GM21390 (cell line): ENCODE results near the gene TACC2.
"Not testable (repeated sequence)": the region's sequence is repeated elsewhere in the genome, so short reads cannot be mapped to it uniquely, and the experiment has no call there.

ENCODE experiments used
- ATAC-seq: cut with Tn5 transposase; IDR thresholded peaks from one replicate; pipeline ENCODE4 v1.9.1; 2021; ENCODE audit not compliant: unreplicated experiment

Gene TACC2

DNA sequence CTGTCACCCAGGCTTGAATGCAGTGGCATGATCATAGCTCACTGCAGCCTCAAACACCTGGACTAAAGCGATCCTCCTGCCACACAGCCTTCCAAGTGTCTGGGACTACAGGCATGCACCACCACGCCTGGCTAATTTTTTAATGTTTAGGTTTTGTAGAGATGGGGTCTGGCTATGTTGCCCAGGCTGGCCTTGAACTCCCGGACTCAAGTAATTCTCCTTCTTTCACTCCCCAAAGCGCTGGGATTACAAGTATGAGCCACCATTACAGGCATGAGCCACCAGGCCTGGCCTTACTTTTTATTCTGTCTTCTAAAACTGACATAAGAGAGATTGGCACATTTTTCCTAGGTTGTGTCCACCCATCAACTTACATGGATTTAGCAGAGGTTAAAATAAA, 33.3 kb downstream of the TACC2 start:
- ATAC-seq, result no peak

DNA sequence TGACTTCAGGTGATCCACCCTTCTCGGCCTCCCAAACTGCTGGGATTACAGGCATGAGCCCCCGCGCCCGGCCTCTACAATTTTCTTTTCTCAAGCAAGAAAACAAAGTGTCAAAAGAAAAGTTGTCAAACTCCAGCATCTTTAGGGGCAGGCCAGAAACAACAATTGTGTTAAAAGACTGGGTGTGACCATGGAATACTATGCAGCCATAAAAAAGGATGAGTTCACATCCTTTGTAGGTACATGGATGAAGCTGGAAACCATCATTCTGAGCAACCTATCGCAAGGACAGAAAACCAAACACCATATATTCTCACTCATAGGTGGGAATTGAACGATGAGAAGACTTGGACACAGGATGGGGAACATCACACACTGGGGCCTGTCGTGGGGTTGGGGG, 34.3 kb downstream of the TACC2 start:
- ATAC-seq, result not testable (repeated sequence)

DNA sequence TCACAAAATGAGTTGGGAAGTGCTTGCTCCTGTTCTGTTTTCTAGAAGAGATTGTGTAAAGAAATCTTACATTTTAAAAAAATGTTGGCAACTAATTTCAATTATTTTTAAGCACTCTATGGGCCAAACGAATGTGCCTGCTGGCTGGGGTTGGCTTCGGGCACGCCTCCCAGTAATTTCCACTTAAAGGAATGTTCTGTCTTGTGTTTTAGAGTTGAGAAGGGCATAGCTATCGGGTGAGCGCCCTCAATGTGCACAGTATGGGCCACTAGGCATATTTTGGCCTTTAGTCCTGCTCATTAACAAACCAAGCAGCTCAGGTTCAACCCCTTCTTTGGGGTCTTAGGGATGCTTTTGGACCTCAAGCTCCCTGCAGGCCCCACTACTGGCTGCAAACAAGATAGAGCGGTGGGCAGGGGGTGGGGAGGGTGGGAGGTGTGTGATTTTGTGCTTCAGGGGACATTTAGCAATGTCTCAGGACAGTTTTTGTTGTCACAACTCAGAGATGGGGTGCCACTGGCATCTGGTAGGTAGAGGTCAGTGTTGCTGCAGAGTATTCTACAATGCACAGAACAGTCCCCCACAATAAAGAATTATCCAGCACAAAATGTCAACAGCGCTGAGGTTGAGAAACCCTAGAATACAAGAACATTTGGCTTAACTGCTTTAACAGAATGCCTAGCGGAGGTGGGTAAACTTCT, 40.7 kb downstream of the TACC2 start:
- ATAC-seq, result no peak

- ATAC-seq, result no peak
These were observed 41.2 kb downstream of the TACC2 start for GRCh38 chr10:122030200-122030552.

DNA sequence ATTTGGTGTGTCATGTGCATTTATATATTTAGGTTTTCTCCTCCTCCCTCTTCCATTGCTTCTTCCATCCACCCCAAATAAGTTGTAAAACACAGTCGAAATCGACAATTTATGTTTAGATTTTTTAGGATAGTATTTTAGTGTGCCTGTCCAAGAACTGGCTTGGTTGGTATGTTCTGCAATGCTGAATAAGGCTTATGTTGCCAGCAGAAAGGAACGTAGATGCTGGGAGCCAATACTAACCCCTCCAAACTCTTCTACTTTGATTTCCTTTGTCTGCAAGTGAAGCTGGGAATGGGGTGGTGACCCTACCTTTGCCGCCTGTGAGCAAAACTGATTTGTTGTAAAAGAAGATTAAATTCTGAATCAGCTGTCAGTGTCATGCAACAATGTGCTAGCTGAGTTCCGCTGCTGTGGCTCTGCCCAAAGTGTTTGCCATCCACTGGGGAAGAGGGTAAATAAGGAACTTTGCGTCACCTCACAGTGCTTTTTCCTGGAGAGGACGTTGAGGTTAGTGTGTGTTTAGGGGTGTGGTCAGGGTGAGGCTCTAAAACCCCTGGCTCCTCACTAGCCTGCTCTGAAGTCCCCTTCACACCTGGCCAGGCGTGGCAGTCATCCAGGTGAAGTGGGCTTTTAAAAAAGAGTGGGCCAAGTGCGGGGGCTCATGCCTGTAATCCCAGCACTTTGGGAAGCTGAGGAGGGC, 44.4 kb downstream of the TACC2 start:
- no peak for ATAC-seq

GRCh38 chr10:122034149-122034756, 45.3 kb downstream of the TACC2 start:
- ATAC-seq, result no peak

DNA sequence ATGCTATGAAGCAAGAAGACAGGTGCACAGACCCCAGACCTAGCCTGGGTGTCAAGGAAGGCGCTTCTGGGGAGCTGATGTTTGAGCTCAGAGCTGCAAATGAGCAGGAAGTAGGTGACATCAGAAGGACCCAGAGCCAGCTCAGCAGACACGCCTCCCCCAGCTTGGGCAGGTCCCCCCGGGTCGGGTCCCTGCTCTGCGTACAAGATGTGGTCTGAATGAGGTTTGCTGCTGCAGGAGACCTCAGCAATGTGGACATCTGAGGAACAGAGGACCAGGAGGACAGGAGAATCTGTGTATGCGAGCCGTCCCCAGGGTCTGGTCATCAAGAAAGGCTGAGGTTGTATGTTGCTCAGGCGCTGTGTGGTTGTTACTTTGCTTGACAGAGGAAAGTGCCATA, 51.8 kb downstream of the TACC2 start:
- ATAC-seq, result no peak

DNA sequence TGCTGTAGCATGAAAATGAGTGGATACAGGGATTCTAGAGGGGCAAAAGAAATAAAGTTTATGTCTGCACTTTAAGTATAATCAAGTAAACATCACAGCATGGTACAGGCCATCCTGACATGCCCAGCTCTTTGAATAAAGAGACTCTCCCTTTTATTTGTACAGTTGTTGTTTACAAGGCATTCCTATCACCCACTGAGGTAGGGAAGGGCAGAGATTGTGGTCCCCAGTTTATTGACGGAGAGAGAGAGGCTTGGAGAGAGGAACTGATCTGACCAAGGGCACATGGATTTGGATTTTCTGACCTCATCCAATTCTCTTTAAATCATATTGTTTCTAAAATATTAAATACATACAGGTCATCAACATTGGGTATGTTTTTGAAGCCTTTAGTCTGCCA, 53.9 kb downstream of the TACC2 start:
- ATAC-seq, result no peak

DNA sequence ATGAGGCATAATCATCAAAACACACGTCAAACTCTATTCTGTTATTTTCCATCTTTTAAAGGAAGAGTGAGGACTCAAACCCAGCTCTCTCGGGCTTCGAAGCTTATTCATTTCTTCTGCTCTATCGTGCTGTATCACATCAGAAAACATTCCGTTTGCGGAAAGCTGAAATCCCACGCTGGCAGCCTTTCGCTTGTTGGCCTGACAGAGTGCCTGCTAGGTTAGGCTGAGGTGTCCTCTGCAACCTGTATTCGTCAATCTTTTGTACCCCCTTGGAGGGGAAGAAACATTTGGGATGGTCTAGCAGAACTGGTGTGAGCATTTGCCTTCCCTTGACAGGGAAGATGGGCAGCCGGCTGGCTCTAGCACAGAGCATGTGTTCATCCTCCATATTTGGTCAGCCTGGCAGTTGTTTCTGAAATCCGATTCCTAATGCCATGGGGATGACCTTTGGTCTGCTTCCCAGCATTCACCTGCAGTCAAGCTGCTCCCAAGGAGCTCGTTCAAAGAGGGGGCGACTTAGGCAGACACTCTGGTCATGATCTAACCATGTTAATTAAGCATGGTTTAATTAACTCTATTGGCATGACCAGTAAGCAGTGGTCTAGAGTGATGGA, 55.2 kb downstream of the TACC2 start:
- ATAC-seq, result no peak

- ATAC-seq, result no peak
These were observed 55.8 kb downstream of the TACC2 start for GRCh38 chr10:122044713-122045112.

- no peak for ATAC-seq
These were observed 56.2 kb downstream of the TACC2 start for GRCh38 chr10:122045212-122045611.

- no peak for ATAC-seq
These were observed 58.6 kb downstream of the TACC2 start for GRCh38 chr10:122047560-122047959.

DNA sequence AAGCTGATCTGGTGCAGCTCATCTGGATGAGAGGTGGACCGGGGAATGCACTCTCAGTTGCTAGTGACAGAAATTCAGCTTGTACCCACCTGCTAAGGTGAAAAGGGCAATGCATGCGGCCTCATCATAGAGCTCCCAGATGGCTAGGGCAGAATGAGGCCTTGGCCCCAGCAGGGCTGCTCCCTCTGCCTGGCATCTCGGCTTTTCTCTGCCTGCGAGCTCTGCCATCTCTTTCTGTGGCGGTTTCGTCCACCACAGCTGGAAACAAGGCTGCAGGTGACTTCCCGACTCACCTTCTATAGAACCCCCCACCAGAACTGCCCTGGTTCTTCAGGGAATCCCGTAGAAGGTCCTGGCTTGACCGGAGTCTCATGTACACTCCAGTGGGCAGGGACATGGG, 60.1 kb downstream of the TACC2 start:
- ATAC-seq, result no peak

DNA sequence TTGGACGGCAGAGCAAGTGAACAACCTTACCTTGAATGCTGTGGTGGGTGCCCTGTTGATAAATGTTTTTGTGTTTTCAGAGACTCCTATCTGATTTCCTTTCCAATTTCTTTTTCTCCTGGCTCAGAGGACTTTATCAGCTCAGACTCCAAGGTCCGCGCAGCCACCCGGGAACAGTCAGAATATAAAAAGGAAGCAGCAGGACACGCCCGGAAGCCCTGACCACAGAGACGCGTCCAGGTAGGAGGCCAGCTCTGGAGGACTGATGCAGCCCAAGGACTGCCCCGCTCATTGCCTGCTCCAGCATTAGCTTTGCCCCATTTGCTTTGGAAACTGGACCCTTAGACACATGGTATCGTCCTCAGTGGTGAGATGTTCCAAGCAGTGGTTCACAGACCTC, 61.3 kb downstream of the TACC2 start:
- ATAC-seq, result no peak

- ATAC-seq, result no peak
These were observed 61.8 kb downstream of the TACC2 start for GRCh38 chr10:122050811-122051210.

DNA sequence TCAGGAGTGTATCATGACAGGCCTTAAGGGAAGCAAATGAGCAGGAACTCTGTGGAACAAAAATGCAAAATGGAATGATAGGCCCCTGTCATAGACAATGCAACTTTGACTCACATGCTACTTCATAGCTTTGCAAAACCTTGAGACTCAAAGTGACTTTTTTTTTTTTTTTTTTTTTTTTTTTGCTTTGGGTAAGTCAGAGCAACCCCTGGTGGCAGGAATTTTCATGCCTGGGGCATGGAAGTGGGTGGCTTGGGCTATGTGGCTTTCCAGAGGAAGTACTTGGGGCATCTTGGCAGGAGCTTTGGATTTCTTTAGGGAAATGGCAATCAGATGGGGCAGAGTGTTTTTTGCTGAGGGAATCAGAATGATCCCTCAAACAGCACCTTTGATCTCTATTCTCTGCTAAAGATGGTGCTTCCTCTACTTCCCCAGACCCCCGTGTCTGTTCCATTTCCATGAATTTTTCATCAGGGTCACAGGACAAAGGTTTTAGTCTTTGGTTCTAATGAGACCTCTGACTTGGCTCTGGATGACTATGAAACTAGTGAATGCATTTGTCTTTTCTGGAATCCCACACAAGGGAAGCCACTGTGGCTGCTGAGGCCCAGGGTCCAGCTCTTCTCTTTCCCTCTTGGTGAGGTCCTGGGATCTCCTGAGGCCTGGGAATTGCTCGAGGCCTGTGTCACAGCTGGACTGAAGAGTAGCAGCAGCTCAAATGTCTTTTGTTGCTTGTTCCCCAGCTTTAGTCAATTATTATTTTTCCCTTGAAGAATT, 62.8 kb downstream of the TACC2 start:
- no peak for ATAC-seq

- ATAC-seq, result no peak
These were observed 63.7 kb downstream of the TACC2 start for GRCh38 chr10:122052701-122053100.

- no peak for ATAC-seq
These were observed 64.4 kb downstream of the TACC2 start for GRCh38 chr10:122053314-122053713.

DNA sequence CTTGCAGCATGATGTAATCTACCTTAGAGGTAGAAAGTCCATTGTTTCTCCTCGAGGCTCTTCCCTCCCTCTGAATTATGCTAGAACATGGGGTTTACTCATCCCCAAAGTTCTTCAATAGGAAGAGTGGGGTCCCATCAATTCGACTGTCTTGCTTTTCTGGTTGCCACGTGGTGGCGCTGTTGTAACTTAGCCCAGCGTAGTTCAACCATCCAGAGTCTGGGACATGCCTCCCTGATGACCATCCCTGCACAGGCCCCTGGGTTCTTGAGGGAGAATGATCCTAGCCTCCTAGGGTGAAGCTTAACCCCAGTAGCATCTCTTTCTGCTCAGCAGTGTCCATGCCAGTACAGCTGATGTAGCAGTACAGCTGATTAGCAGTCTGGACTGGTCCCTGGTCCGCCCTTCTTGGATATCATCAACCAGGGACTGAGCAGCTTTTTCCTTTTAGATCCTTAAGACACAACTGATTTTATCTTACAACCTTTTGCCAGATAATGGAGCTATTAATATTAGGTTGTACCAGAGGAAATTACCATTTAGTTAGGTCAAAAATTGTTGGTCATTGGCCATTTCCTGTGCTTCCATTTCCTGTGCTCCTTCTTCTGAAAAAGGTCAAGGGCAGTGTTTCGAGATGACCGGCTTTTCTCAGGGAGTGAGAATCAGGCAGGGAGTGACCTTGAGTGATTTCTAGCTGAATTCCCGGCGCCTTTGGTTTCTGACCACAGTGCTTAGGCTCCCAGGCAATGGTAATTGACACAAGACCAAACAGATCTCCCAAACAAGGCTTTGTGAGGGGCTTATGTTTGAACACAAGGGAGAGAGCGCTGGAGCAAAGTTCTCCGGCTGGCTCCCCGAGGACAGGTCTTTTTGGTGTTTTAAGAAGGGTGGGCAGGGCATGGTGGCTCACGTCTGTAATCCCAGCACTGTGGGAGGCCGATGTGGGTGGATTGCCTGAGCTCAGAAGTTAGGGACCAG, 65.4 kb downstream of the TACC2 start:
- no peak for ATAC-seq

DNA sequence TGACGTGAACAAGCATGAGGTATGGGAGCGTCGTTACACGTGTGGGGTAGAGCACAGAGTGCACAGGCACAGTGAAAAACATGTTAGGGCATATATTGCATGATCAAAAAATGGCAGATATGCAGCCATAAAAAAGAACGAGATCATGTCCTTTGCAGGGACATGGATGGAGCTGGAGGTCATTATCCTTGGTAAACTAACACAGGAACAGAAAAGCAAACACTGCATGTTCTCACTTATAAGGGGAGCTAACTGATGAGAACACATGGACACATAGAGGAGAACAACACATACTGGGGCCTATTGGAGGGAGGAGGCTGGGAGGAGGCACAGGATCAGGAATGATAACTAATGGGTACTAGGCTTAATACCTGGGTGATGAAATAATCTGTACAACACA, 66.3 kb downstream of the TACC2 start:
- ATAC-seq, result no peak
